ENCODE measurements around the gene GNAO1. TPM values are rescaled to one million over a fixed set of nuclear protein-coding genes. Genes with fewer than 3 reads are reported as not detected.

The GNAO1 gene
- total and polyA plus RNA-seq, 5 donors from 2014 or later: 3.0 TPM; not detected in 4

- Mint-ChIP-seq H3K27me3 (no peaks in the 10 kb centered on the region), H3K4me1 (no peaks in the 10 kb centered on the region), H3K9me3 (no peaks in the 10 kb centered on the region), H3K4me3 (no peak overlapping the region), H3K36me3 (no peaks in the 10 kb centered on the region), H3K27ac (peak overlapping the region in 1 of 3 donors; percentile 21)
- Histone ChIP-seq H3K27me3 (ENCODE audit: control insufficient read depth, insufficient read depth, low read length) (no peaks in the 10 kb centered on the region), H3K4me3 (ENCODE audit: low read depth, low read length) (no peak overlapping the region), H3K36me3 (ENCODE audit: control insufficient read depth, insufficient read depth, low read length) (no peaks in the 10 kb centered on the region), H3K4me1 (ENCODE audit: control insufficient read depth, insufficient read depth, low read length, poor library complexity, severe bottlenecking) (no peaks in the 10 kb centered on the region), H3K9me3 (ENCODE audit: control insufficient read depth in 2 of 2, low read length in 2 of 2) (no peaks in the 10 kb centered on the region), H3K27ac (ENCODE audit: insufficient read depth, low read length, poor library complexity, severe bottlenecking) (no peak overlapping the region)
- ATAC-seq (ENCODE audit: low read depth in 2 of 2): no peak
- DNase-seq: no peak
Observed at GRCh38 chr16:56340864-56341365, 149.6 kb downstream of the GNAO1 start.

DNA sequence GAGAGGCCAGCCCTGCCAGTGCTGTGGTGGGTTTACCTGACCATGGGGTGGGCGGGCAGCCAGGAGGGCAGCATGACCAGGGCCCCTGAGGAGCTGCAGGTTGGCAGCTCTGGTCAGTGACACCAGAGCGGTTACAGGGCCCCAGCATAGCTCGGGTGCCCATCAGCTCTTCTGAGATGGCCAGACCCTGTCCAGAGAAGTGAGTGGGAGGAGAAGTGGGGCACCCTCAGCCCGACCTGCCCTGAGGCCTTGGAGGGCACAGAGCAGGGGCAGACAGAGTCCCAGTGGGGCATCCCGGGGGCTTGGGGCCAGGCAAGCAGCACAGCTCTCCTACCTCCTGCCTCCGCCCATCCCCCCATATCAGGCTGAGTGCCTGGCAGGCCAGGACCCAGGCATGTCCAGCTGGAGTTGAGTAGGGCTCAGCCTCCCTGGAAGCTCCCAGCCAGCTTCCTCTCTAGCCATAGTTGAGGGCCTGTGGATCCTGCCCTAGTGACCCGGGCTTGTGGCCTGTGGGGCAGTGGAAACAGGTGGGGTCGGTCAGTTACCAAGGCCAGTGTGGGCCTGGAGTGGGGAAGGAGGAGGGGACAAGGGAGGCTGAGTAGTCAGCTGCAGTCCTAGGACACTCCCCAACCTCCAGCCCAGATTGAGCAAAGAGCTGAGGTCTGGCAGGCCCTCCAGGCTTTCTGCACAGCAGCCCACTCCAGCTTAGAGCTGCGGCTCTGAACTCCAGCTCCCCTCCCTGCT lies 150.5 kb downstream of the GNAO1 start:
- H3K27ac Mint-ChIP-seq: no peak overlapping the region
- H3K9me3 Mint-ChIP-seq: no peaks in the 10 kb centered on the region
- no peaks in the 10 kb centered on the region for H3K36me3 ChIP-seq (ENCODE audit: control insufficient read depth, insufficient read depth, low read length)
- no peaks in the 10 kb centered on the region for H3K4me1 ChIP-seq (ENCODE audit: control insufficient read depth, insufficient read depth, low read length, poor library complexity, severe bottlenecking)
- H3K4me3 Mint-ChIP-seq: no peak overlapping the region
- H3K27me3 Mint-ChIP-seq: no peaks in the 10 kb centered on the region
- no peak for ATAC-seq (ENCODE audit: low read depth in 2 of 2)
- H3K4me3 ChIP-seq (ENCODE audit: low read depth, low read length): no peak overlapping the region
- H3K36me3 Mint-ChIP-seq: no peaks in the 10 kb centered on the region
- H3K27ac ChIP-seq (ENCODE audit: insufficient read depth, low read length, poor library complexity, severe bottlenecking): no peak overlapping the region
- no peak for DNase-seq
- no peaks in the 10 kb centered on the region for H3K9me3 ChIP-seq (ENCODE audit: control insufficient read depth in 2 of 2, low read length in 2 of 2)
- H3K27me3 ChIP-seq (ENCODE audit: control insufficient read depth, insufficient read depth, low read length): no peaks in the 10 kb centered on the region
- H3K4me1 Mint-ChIP-seq: no peaks in the 10 kb centered on the region

DNA sequence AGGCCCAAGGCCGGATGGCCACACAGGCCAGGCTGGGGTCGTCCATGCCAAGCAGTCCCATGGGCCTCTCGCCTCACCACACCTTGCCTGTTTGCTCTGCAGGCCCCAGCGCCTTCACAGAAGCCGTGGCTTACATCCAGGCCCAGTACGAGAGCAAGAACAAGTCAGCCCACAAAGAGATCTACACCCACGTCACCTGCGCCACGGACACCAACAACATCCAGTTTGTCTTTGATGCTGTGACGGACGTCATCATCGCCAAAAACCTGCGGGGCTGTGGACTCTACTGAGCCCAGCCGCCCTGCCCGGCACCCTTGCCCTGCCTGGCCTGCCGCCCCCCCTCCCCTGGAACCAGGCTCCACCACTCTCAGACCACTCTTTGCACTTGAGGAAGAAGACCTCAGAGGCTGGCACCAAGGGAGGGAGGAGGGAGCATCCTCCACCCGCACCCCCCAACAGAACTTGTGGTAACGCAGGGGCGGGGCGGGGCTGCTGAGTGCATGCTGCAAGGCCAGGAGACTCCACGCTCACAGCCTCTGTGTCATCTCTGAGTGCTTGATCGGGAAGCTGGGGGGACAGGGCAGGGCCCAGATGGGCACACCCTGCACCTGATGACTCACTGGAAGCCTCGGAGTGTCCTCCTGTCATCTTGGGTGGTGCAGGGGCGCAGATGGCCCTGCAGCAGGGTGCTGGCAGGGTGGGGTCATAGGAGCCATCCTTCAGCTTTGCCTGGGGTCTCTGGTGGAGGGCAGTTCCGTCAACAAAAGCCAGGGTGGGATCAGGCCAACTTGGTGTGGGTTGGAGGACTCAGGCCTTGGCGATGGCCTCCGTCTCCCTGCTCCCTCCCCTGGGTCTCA lies 152.6 kb downstream of the GNAO1 start:
- no peak for DNase-seq
- no peak overlapping the region for H3K27ac ChIP-seq (ENCODE audit: insufficient read depth, low read length, poor library complexity, severe bottlenecking)
- Mint-ChIP-seq H3K9me3 (no peaks in the 10 kb centered on the region), H3K27ac (no peak overlapping the region), H3K36me3 (no peaks in the 10 kb centered on the region), H3K4me3 (no peak overlapping the region), H3K4me1 (no peaks in the 10 kb centered on the region), H3K27me3 (no peaks in the 10 kb centered on the region)
- no peak for ATAC-seq (ENCODE audit: low read depth in 2 of 2)
- no peaks in the 10 kb centered on the region for H3K4me1 ChIP-seq (ENCODE audit: control insufficient read depth, insufficient read depth, low read length, poor library complexity, severe bottlenecking)
- no peaks in the 10 kb centered on the region for H3K27me3 ChIP-seq (ENCODE audit: control insufficient read depth, insufficient read depth, low read length)
- no peaks in the 10 kb centered on the region for H3K9me3 ChIP-seq (ENCODE audit: control insufficient read depth in 2 of 2, low read length in 2 of 2)
- no peak overlapping the region for H3K4me3 ChIP-seq (ENCODE audit: low read depth, low read length)
- H3K36me3 ChIP-seq (ENCODE audit: control insufficient read depth, insufficient read depth, low read length): no peaks in the 10 kb centered on the region

GRCh38 chr16:56344518-56345405 lies 153.5 kb downstream of the GNAO1 start:
- Histone ChIP-seq H3K4me1 (ENCODE audit: control insufficient read depth, insufficient read depth, low read length, poor library complexity, severe bottlenecking) (no peaks in the 10 kb centered on the region), H3K36me3 (ENCODE audit: control insufficient read depth, insufficient read depth, low read length) (no peaks in the 10 kb centered on the region), H3K4me3 (ENCODE audit: low read depth, low read length) (no peak overlapping the region), H3K27me3 (ENCODE audit: control insufficient read depth, insufficient read depth, low read length) (no peaks in the 10 kb centered on the region), H3K9me3 (ENCODE audit: control insufficient read depth in 2 of 2, low read length in 2 of 2) (no peaks in the 10 kb centered on the region), H3K27ac (ENCODE audit: insufficient read depth, low read length, poor library complexity, severe bottlenecking) (no peak overlapping the region)
- Mint-ChIP-seq H3K36me3 (no peaks in the 10 kb centered on the region), H3K4me1 (no peaks in the 10 kb centered on the region), H3K27ac (no peak overlapping the region), H3K27me3 (no peaks in the 10 kb centered on the region), H3K9me3 (no peaks in the 10 kb centered on the region), H3K4me3 (no peak overlapping the region)
- DNase-seq: no peak
- ATAC-seq (ENCODE audit: low read depth in 2 of 2): no peak

DNA sequence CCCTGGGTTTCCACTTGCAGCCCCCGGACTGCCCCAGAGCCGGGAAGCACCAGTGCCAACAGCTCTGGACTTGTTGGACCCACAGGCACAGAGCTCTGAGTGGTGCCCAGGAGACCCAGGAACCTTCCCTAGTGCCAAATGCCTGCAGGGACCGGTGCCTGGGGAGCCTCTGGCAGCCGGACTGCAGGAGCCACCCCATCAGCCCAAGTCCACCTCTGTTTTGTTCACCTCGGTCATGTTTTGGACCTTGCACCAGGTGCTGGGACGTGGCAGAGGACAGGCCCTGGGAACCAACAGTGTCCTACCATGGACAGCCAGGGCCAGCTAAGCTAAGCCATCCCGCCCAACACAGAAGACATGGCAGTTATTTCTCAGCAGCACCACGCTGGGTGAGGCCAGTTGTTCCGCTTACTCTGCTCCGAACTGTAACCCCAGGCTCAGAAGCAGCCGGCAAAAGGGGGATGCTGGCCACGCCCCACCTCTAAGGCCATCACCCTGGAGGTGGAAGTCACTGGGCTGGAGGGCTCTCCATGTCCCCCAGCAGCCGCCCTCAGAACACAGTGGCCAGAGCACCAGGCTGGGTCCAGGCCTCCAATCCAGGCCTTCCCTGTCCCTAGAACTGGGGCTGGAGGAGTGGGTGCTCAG lies 154.2 kb downstream of the GNAO1 start:
- Mint-ChIP-seq H3K4me3 (no peak overlapping the region), H3K9me3 (no peaks in the 10 kb centered on the region)

DNA sequence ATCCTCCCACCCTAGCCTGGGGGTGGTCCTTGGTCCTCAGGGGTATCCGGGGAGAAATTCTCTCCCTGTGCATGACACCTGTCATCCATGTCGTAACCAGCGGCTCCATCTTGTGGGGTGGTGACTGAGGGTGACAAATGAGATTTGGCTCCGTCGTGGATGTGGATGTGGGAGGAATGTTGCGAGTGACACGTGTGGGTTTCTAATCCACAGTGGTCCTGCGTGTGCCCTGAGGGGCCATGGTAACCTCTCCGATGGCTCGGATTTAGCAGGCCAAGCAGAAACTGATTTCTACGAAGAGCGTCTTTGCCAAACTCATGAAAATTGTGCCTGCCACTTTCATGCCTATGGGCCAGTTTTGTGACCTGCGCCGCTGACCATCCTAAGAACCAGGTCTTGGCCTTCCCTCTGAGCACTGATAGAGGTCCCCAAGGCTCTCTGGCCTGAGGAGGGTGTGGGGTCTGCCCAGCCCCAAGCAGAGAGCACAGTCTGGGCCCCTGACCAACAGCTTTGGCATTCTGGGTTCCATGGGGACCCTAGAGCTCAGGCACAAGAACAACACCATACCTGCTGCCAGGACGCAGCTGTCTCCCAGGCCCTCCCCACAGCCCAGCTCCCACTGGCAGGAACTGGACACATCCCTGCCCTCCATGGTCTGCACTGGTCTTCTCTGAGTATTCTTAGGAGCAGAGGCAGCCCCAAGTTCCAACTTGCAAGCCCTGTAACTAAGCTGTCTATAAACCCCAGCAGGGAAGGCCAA lies 155.0 kb downstream of the GNAO1 start:
- H3K36me3 Mint-ChIP-seq: no peaks in the 10 kb centered on the region
- H3K4me3 Mint-ChIP-seq: no peak overlapping the region
- H3K4me1 Mint-ChIP-seq: no peaks in the 10 kb centered on the region
- Histone ChIP-seq H3K36me3 (ENCODE audit: control insufficient read depth, insufficient read depth, low read length) (no peaks in the 10 kb centered on the region), H3K4me3 (ENCODE audit: low read depth, low read length) (no peak overlapping the region), H3K9me3 (ENCODE audit: control insufficient read depth in 2 of 2, low read length in 2 of 2) (no peaks in the 10 kb centered on the region), H3K27me3 (ENCODE audit: control insufficient read depth, insufficient read depth, low read length) (no peaks in the 10 kb centered on the region), H3K4me1 (ENCODE audit: control insufficient read depth, insufficient read depth, low read length, poor library complexity, severe bottlenecking) (no peaks in the 10 kb centered on the region), H3K27ac (ENCODE audit: insufficient read depth, low read length, poor library complexity, severe bottlenecking) (no peak overlapping the region)
- H3K27ac Mint-ChIP-seq: no peak overlapping the region
- H3K9me3 Mint-ChIP-seq: no peaks in the 10 kb centered on the region
- H3K27me3 Mint-ChIP-seq: no peaks in the 10 kb centered on the region
- DNase-seq: no peak
- no peak for ATAC-seq (ENCODE audit: low read depth in 2 of 2)

More for the DNA sequence above, 154.2 kb downstream of the GNAO1 start:
- no peak for ATAC-seq (ENCODE audit: low read depth in 2 of 2)
- no peaks in the 10 kb centered on the region for H3K4me1 Mint-ChIP-seq
- H3K27ac Mint-ChIP-seq: no peak overlapping the region
- H3K4me3 ChIP-seq (ENCODE audit: low read depth, low read length): no peak overlapping the region
- DNase-seq: no peak
- H3K27me3 Mint-ChIP-seq: no peaks in the 10 kb centered on the region
- no peaks in the 10 kb centered on the region for H3K36me3 Mint-ChIP-seq
- H3K27ac ChIP-seq (ENCODE audit: insufficient read depth, low read length, poor library complexity, severe bottlenecking): no peak overlapping the region
- H3K36me3 ChIP-seq (ENCODE audit: control insufficient read depth, insufficient read depth, low read length): no peaks in the 10 kb centered on the region
- H3K4me1 ChIP-seq (ENCODE audit: control insufficient read depth, insufficient read depth, low read length, poor library complexity, severe bottlenecking): no peaks in the 10 kb centered on the region
- no peaks in the 10 kb centered on the region for H3K27me3 ChIP-seq (ENCODE audit: control insufficient read depth, insufficient read depth, low read length)
- no peaks in the 10 kb centered on the region for H3K9me3 ChIP-seq (ENCODE audit: control insufficient read depth in 2 of 2, low read length in 2 of 2)

All from CD4-positive, CD25-positive, alpha-beta regulatory T cell (primary cell).